ENCODE data around the gene LARGE2.
"Not testable (repeated sequence)": the region's sequence is repeated elsewhere in the genome, so short reads cannot be mapped to it uniquely, and the experiment has no call there.

LARGE2 gene

GRCh38 chr11:45896422-45896984 lies 26.0 kb upstream of the LARGE2 start:
- DNase-seq, result no peak

- DNase-seq, result no peak
These were observed 24.9 kb upstream of the LARGE2 start for GRCh38 chr11:45897556-45897955.

- DNase-seq, result no peak
These were observed 23.4 kb upstream of the LARGE2 start for GRCh38 chr11:45899086-45899447.

DNA sequence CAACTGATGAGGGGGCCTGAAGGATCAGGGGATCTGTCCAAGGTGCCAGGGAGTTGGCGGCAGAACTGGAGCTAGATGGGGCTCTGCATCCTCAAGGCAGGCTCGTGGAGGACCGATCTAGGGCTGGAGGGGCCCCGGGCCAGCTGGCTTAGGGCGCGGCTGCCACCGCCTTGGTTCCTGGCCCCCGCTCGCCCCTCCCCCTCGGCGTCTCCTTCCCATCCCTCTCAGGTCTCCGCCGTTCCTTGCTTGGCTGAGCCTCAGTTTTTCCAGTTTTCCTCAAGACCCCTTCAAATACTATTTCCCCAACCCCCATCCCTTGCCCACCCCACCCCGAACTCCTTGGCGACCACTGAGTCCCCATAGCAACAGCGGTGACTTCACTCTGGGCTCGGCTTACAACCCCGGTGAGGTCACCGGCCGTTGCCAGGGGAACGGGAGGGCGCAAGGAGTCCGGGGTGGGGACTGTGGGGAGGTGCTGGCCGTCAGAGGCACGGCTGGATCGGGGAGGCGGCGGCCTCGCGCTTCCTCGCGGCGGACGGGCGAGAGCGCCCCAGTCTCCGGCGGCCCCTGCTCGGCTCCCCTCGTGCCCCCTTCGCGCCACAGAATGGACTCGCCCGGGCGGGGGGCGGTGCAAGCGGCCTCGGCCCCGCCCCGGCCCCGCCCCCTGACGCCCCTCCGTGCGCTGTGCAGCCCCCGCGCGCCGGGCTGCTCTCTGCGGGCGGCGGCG lies 22.8 kb upstream of the LARGE2 start:
- DNase-seq, result peak; percentile 64

- not testable (repeated sequence) for DNase-seq
These were observed 22.2 kb upstream of the LARGE2 start for GRCh38 chr11:45900175-45900800.

- DNase-seq, result no peak
These were observed 21.4 kb upstream of the LARGE2 start for GRCh38 chr11:45900916-45901617.

GRCh38 chr11:45901626-45902025 lies 20.8 kb upstream of the LARGE2 start:
- DNase-seq, result no peak

- DNase-seq, result no peak
These were observed 19.7 kb upstream of the LARGE2 start for GRCh38 chr11:45902452-45903380.

DNA sequence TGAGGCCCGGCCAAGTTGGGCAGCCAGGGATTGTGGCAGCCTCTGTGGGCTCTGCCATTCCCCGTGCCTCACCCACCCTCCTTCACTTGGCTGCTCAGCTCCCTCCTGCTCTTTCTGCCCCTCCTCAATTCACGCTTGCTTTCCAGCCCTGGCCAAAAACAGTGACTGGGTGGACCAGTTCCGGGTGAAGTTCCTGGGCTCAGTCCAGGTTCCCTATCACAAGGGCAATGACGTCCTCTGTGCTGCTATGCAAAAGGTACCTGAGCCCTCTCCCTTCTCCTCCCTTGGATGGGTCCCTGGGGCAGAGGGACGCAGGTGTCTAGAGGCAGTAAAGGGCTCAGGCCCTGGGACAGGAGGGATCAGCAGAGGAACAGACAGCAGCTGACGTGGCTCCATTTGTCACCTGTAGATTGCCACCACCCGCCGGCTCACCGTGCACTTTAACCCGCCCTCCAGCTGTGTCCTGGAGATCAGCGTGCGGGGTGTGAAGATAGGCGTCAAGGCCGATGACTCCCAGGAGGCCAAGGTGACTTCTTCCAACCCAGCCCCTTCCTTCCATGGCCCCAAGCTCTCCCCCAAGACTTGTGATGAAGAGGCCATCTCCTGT lies 18.0 kb upstream of the LARGE2 start:
- DNase-seq, result no peak

GRCh38 chr11:45905095-45905494 lies 17.4 kb upstream of the LARGE2 start:
- no peak for DNase-seq

DNA sequence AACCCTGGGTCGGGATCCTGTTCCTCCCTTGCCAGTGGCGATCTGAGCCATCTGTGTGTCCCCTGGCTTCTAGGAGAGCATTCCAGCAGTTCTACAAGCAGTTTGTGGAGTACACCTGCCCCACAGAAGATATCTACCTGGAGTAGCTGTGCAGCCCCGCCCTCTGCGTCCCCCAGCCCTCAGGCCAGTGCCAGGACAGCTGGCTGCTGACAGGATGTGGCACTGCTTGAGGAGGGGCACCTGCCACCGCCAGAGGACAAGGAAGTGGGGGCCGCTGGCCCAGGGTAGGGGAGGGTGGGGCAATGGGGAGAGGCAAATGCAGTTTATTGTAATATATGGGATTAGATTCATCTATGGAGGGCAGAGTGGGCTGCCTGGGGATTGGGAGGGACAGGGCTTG lies 16.9 kb upstream of the LARGE2 start:
- not testable (repeated sequence) for DNase-seq

DNA sequence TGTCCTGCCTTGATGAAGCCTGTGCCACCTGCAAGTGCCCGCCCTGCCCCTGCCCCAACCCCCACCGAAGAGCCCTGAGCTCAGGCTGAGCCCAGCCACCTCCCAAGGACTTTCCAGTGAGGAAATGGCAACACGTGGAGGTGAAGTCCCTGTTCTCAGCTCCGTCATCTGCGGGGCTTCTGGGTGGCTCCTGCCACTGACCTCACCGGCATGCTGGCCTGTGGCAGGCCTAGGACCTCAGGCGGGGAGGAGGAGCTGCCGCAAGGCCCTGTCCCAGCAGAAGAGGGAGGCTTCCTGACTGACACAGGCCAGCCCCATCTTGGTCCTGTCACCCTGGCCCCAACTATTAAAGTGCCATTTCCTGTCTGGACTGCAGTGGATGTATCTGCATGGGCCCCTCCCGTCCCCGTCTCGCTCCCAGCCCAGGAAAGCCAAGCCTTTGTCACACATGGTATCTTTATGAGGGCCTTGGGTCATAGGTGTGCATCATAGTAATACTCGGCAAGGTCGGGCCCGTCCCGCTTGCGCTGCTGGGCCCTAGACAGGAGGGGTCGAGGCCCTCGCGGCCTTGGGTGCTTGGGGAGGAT lies 16.3 kb upstream of the LARGE2 start:
- no peak for DNase-seq

DNA sequence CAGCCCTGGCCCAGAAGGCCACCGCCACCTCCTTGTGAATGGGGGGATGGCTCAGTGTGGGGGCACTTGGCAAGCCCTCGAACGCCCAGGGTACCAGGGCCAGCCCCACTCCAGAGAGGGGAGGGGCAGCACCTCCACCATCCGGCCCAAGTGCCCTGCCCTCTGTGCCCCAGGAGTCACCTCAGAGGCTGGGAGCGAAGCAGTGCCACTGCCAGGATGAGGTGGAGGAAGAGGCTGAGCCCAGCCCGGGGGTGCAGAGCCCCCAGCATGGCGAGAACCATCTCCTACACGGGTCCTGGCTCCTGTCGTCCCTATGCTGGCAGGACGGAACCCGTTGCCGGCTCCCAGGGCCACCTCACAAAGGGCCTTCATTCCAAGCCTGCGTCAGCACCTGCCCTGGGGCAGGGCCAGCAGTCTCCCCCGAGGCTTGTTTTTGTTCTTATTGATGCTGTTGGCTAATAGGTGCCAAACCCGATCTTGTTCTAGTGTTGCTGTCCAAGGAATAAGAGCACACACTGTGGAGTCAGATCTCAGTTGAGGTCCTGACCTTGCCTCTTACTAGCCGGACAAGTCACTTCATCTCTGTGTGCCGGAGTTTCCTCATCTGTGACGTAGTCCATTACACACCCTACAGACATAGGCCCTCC lies 15.4 kb upstream of the LARGE2 start, which contains the start of gene FREY1:
FREY1 (minus strand) TSS at position 307 of the 647 bp plus-strand sequence; CDS start at position 281, 26 bp downstream.
- no peak for DNase-seq

DNA sequence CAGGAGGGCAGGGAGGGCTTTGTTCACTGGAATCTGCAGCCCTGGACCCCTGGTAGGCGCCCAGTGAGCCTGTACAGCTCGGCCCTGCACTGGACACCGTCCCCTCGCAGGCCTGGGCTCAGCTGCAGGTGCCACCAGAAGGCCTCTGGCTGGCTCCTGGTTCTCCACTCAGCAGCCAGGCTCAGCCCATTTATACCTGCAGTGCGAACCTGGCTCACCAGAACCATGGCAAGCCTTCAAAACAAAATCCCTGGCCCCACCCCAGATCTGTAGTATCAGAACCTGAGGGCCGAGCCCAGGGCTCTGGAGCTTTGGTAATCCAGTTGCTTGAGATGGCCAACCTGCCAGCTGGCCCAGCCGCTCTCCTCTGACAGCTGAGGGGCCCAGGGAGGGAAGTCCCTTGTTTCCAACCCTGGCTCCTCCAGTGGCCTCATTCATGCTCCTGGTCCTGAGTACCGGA lies 14.5 kb upstream of the LARGE2 start:
- DNase-seq, result no peak

DNA sequence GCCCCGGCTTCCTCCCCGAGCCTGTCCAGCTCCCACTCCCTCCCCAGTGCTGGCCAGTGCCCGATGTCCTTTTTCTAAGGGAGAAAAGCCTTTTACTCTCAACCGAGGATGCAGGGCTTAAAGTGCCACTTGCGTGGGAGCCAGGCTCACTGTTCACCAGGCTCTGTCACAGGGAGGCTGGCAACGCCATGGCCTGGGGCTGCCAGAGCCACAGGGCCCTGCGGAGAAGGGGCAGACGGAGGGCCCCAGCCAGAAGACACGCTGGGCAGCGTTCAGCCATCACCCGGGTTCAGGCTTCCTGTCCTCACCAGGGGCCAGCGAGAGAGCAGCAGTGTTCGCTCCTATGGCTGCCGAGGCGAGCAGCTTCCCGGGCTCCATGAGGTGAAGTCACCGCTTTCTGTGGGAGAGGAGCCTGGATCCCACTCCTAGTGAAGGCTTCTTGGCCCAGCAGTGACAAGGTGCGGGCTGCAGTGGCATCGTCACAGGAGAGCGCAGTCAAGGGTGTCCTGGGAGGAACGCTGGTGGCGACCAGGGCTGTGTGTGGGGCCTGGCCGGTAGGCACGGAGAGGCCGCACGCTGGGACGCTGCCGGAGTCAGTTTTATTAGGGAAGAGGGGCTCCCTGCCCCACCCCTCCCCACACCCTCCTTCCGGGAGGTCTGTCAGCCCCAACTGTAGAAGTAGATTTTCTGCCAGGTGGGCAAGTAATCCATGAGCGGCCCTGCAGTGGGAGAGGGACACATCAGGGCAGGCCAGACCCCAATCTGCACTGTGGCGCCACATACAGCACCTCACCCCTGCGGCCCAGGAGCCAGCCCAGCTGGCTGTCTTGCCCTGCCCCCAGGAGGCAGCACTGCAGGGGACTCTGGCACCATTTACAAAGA lies 12.6 kb upstream of the LARGE2 start:
- no peak for DNase-seq

- no peak for DNase-seq
These were observed 11.8 kb upstream of the LARGE2 start for GRCh38 chr11:45910623-45911022.

DNA sequence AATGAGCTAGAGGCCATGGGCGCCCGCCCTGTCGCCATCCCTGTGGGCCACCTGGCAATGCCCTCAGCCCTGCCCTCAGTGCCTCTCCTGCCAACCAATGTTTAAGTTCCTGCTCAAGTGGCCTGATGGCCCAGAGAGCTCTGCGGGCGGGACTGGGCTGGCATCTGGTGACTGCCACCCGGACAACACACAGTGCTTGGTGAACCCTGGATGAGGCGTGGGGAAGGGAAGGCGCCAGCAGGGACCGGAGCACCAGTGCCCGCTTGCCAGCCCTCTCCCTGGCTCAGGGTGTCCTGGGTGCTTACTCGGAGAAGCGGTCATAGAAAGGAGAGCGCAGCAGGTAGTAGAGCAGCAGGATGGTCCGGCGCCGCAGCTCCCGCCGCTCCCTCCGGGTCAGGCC lies 8.9 kb upstream of the LARGE2 start:
- DNase-seq, result no peak

DNA sequence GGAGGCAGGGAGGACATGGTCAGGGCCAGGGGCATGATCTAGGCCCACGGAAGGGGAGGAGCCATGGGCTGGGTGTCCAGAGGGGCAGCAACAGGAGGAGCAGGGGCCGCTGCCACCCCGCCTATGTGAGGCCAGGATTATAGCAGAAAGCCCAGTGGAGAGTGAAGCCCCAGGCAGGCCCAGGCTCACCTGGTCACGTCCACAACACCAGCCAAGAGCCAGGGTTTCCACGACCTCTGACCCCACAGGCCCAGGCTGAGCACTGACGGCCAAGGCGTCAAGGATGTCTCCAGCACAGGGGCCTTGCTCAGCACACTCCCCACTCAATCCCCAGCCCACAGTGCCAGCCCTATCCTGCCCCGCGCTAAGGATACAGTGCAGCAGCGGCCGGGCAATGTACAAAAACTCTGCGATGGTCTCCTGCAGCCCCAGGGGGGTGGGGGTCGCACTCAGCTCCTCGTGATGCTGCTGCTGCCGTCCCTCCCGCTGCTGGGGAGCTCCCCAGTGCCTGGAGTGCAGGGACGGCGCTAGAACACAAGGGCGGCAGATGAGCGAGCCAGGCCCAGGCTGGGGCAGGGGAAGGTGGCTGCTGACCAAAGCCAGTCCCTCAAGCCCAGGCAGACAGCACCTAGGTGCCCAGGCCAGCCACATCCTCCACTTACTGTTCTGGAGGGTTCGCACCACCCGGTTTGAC lies 8.4 kb upstream of the LARGE2 start:
- no peak for DNase-seq

DNA sequence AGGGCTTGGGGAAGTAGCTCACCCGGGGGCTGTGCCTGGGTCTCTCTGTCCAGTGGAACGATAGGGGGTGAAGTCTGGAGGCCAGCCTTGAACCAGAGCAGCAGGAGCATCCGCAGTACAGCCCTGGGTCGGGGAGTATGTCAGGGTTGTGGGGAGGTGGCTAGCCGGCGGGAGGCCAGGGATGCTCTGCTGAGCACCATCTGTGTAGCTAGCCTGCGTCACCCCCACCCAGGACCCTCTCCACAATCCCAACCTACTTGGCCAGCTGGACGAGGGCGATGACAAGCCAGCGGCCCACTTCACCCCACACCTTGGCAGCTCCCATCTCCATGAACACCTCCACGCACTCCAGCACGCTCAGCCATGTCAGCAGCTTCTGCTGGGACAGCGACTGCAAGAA lies 7.0 kb upstream of the LARGE2 start:
- no peak for DNase-seq

- DNase-seq, result no peak
These were observed 5.2 kb upstream of the LARGE2 start for GRCh38 chr11:45917286-45917622.

Data from DMS 273 treated with DMSO at 0.1 percent for 48 hours (cell line).